SU-DHL-6 (cell line): ENCODE data around the gene FSCB.

ENCODE experiments used
- EZH2phosphoT487 ChIP-seq: fragments of 200-600 bp; sonication (generic), shearing (Covaris generic); conservative IDR thresholded peaks from 2 replicates; pipeline ENCODE4 v1.6.1; 2018; ENCODE audit warnings: mild to moderate bottlenecking, antibody characterized with exemption, low read length, moderate library complexity, mixed read lengths
- TF ChIP-seq, protein P1 (sequence below): fragments of 200-600 bp; sonication (generic); IDR thresholded peaks from one replicate; pipeline ENCODE4 v1.5.1; 2017; ENCODE audit warnings: antibody characterized with exemption, mild to moderate bottlenecking, low read length, moderate library complexity; ENCODE audit not compliant: insufficient read depth, poor library complexity, severe bottlenecking

GRCh38 chr14:44462381-44462780 is 44.7 kb downstream of the FSCB start:
- TF ChIP-seq, protein P1, sequence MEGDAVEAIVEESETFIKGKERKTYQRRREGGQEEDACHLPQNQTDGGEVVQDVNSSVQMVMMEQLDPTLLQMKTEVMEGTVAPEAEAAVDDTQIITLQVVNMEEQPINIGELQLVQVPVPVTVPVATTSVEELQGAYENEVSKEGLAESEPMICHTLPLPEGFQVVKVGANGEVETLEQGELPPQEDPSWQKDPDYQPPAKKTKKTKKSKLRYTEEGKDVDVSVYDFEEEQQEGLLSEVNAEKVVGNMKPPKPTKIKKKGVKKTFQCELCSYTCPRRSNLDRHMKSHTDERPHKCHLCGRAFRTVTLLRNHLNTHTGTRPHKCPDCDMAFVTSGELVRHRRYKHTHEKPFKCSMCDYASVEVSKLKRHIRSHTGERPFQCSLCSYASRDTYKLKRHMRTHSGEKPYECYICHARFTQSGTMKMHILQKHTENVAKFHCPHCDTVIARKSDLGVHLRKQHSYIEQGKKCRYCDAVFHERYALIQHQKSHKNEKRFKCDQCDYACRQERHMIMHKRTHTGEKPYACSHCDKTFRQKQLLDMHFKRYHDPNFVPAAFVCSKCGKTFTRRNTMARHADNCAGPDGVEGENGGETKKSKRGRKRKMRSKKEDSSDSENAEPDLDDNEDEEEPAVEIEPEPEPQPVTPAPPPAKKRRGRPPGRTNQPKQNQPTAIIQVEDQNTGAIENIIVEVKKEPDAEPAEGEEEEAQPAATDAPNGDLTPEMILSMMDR = no peak
- no peak for TF ChIP-seq EZH2phosphoT487
